OCI-LY3 (cell line): ENCODE measurements around the gene VEGFD.
A peak's percentile ranks its signal among the peaks of the same experiment; 100 is the strongest.

Experiments used
- H2AFZ ChIP-seq: fragments of 200-600, 300-600 bp; shearing (Covaris generic); 2 replicates; pipeline ENCODE4 v1.6.0; 2014; ENCODE audit warnings: antibody characterized with exemption, low read depth, low read length
- H3K27ac ChIP-seq: fragments of 200-600, 300-600 bp; sonication (generic); 2 replicates; pipeline ENCODE4 v1.5.1; 2014; ENCODE audit warnings: mild to moderate bottlenecking, low read length, moderate library complexity, mixed read lengths
- H3K27me3 ChIP-seq: fragments of 200-600, 300-600 bp; sonication (generic); 2 replicates; pipeline ENCODE4 v1.6.1; 2014; ENCODE audit warnings: low read depth, low read length, mixed read lengths
- H3K36me3 ChIP-seq: fragments of 200-600, 300-600 bp; sonication (generic); replicated peaks from 2 replicates; pipeline ENCODE3; 2014; ENCODE audit warnings: low read depth, low read length, mixed read lengths
- H3K4me1 ChIP-seq: fragments of 300-600, 200-600 bp; sonication (generic); 2 replicates; pipeline ENCODE4 v1.6.1; 2014; ENCODE audit warnings: low read length, mixed read lengths
- H3K4me2 ChIP-seq: fragments of 200-600, 300-600 bp; sonication (generic); 2 replicates; pipeline ENCODE4 v1.6.1; 2014; ENCODE audit warnings: low read length, mixed read lengths
- H3K4me3 ChIP-seq: fragments of 300-600, 200-600 bp; sonication (generic); 2 replicates; pipeline ENCODE4 v1.5.1; 2014; ENCODE audit warnings: antibody characterized with exemption, mild to moderate bottlenecking, low read length, moderate library complexity
- H3K79me2 ChIP-seq: fragments of 300-600, 200-600 bp; shearing (Covaris generic); 2 replicates; pipeline ENCODE4 v1.6.1; 2014; ENCODE audit warnings: mild to moderate bottlenecking, low read length, mixed read lengths
- H3K9ac ChIP-seq: fragments of 300-600, 200-600 bp; shearing (Covaris generic); 2 replicates; pipeline ENCODE4 v1.6.0; 2014; ENCODE audit warnings: mild to moderate bottlenecking, low read length, moderate library complexity
- H3K9me3 ChIP-seq: fragments of 200-600, 300-600 bp; shearing (Covaris generic); 2 replicates; pipeline ENCODE4 v1.6.1; 2014; ENCODE audit warnings: low read length, mixed read lengths; ENCODE audit not compliant: insufficient read depth
- H4K20me1 ChIP-seq: fragments of 200-600, 300-600 bp; sonication (generic); 2 replicates; pipeline ENCODE4 v1.6.1; 2016; ENCODE audit warnings: low read length, mixed read lengths; ENCODE audit not compliant: insufficient read depth
- CTCF ChIP-seq: fragments of 200-600, 300-600 bp; sonication (generic); IDR thresholded peaks from 2 replicates; pipeline ENCODE4 v1.5.1; 2014; ENCODE audit warnings: antibody characterized with exemption, low read length, low read depth
- EZH2phosphoT487 ChIP-seq: fragments of 200-600 bp; shearing (Covaris generic); IDR thresholded peaks from 2 replicates; pipeline ENCODE4 v1.6.1; 2018; ENCODE audit warnings: antibody characterized with exemption, mixed run types, low read depth

The VEGFD gene

DNA sequence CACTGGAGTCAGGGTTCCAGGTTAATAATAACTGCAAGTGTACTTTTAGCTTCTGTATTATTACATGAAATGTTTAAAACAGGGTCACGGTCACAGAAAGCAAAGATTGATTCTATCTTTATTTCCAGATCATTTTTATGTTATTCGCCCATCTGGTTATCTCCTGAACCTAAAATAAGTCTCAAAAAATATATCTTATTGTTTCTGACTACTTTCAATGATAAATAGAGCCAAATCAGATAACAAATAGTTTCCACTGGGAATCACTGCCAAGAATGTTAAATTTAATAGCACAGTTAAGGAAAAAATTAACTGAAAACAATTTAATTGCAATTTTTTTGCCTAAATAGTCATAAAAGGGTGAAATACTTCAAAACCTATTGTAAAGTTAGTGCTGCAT, 17.2 kb upstream of the VEGFD start:
- Histone ChIP-seq H3K27me3 (no peaks in the 10 kb centered on the region), H3K4me3 (no peak overlapping the region), H3K4me1 (peaks cover 23% of the 10 kb centered on the region), H3K79me2 (no peaks in the 10 kb centered on the region), H3K27ac (no peak overlapping the region), H2AFZ (no peak overlapping the region), H3K4me2 (no peak overlapping the region), H4K20me1 (no peaks in the 10 kb centered on the region), H3K9me3 (no peaks in the 10 kb centered on the region), H3K36me3 (no peaks in the 10 kb centered on the region), H3K9ac (no peak overlapping the region)
- TF ChIP-seq CTCF, result no peak
- TF ChIP-seq EZH2phosphoT487, result no peak

DNA sequence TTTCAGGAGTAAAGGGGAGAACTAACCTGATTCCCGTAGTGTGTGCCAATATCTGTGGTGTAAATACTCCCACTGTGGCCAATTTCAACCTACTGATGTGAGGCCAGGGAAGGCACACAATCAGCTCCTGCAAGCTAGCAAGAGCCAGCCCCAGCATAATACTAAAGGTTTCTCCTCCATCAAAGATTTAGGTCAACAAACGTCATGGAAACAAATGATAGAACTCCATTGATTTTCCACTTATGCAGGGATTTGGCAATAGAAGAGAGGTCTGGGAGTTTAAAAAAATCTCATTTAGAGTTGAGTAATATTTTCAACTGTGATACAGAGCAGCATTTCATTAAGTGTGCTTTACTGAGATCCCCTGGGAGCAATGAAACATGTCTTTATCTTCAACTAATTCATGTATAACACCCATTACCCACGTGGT, 15.8 kb upstream of the VEGFD start:
- Histone ChIP-seq H3K79me2 (no peaks in the 10 kb centered on the region), H3K9me3 (no peaks in the 10 kb centered on the region), H3K36me3 (no peaks in the 10 kb centered on the region), H4K20me1 (no peaks in the 10 kb centered on the region), H3K4me1 (peaks cover 23% of the 10 kb centered on the region), H3K9ac (no peak overlapping the region), H3K4me3 (no peak overlapping the region), H3K4me2 (peak overlapping the region; percentile 63), H3K27ac (no peak overlapping the region; the same call in 1 of the 2 replicates), H3K27me3 (no peaks in the 10 kb centered on the region), H2AFZ (peak overlapping the region; percentile 63; the same call in 1 of the 2 replicates)
- TF ChIP-seq CTCF (no peak), EZH2phosphoT487 (no peak)

DNA sequence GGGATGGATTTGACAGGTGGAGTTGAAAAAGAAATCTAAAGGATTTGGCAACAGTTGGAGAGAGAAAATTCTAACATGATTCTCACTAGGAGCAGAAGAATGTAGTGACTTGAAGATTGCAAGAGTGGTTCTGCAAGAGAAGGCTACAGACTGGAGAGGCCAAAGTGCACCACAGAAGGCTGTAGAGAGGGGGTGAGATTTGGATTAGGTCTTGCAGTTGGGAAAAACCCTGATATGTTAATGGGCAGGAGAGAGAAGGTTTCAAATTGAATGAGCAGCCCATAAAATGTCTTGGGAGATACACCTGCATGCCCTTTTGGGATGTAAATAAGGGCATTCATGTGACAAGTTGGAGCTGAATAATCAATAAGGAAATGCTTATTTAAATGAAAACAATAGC, 14.7 kb upstream of the VEGFD start:
- Histone ChIP-seq H3K9me3 (no peaks in the 10 kb centered on the region), H2AFZ (no peak overlapping the region), H3K27ac (peak overlapping the region; percentile 42), H3K4me1 (peaks cover 23% of the 10 kb centered on the region), H3K9ac (no peak overlapping the region), H3K4me2 (peak overlapping the region; percentile 63), H3K36me3 (no peaks in the 10 kb centered on the region), H3K27me3 (no peaks in the 10 kb centered on the region), H4K20me1 (no peaks in the 10 kb centered on the region), H3K4me3 (peak overlapping the region; percentile 35; the same call in 1 of the 2 replicates), H3K79me2 (no peaks in the 10 kb centered on the region)
- TF ChIP-seq CTCF, result no peak
- TF ChIP-seq EZH2phosphoT487, result no peak

DNA sequence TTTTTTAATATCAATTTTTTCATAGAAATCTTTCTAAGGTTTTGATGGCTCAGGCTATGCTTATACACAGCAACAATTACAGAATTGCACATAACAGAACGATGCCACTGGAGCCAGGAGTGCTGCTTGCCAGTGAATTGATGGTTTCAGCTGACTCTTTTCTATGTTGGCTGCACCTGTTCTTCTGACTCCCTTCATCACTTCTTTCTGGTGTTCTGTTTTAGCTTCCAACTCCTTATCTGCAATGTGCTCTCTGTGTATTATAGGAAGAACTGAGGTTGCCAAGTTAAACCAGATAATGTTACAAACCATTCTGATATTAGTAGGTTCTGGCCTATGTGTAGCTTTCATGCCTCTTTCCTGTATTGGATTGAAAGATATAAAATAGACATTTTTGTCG, 11.6 kb upstream of the VEGFD start:
- no peak overlapping the region for H3K4me3 ChIP-seq
- H3K4me2 ChIP-seq, result no peak overlapping the region
- TF ChIP-seq EZH2phosphoT487 (no peak), CTCF (no peak)
- H3K9me3 ChIP-seq, result no peaks in the 10 kb centered on the region
- H2AFZ ChIP-seq, result no peak overlapping the region
- no peak overlapping the region for H3K9ac ChIP-seq
- H3K27me3 ChIP-seq, result no peaks in the 10 kb centered on the region
- no peaks in the 10 kb centered on the region for H3K79me2 ChIP-seq
- peaks cover 23% of the 10 kb centered on the region for H3K4me1 ChIP-seq
- no peaks in the 10 kb centered on the region for H4K20me1 ChIP-seq
- H3K27ac ChIP-seq, result no peak overlapping the region
- H3K36me3 ChIP-seq, result no peaks in the 10 kb centered on the region
